H9 (cell line): ENCODE measurements around the gene NAPB. TPM values are rescaled to one million over a fixed set of nuclear protein-coding genes. Genes with fewer than 3 reads are reported as not detected.

Experiments
- DNase-seq: peaks from one replicate; pipeline ENCODE4 v3.0.0-alpha.2; 2017
- H2AFZ ChIP-seq: one replicate; pipeline ENCODE4 v1.6.1; 2013; ENCODE audit warnings: mild to moderate bottlenecking, low read length, control low read depth, moderate library complexity
- H2AK5ac ChIP-seq: 2 replicates; pipeline ENCODE4 v1.6.1; 2013; ENCODE audit warnings: low read length, control low read depth, mixed read lengths; ENCODE audit not compliant: insufficient read length
- H2BK120ac ChIP-seq: one replicate; pipeline ENCODE4 v1.6.1; 2013; ENCODE audit warnings: low read depth, mild to moderate bottlenecking, low read length, control low read depth, inconsistent platforms; ENCODE audit not compliant: poor library complexity, severe bottlenecking
- H2BK12ac ChIP-seq: 2 replicates; pipeline ENCODE4 v1.6.1; 2013; ENCODE audit warnings: low read length, control low read depth, mixed read lengths, low read depth; ENCODE audit not compliant: insufficient read length
- H2BK15ac ChIP-seq: 2 replicates; pipeline ENCODE4 v1.6.1; 2013; ENCODE audit warnings: low read depth, low read length, control low read depth
- H2BK20ac ChIP-seq: one replicate; pipeline ENCODE4 v1.6.1; 2013; ENCODE audit warnings: low read depth, mild to moderate bottlenecking, low read length, control low read depth, inconsistent platforms; ENCODE audit not compliant: poor library complexity, severe bottlenecking
- H2BK5ac ChIP-seq: 2 replicates; pipeline ENCODE4 v1.6.1; 2013; ENCODE audit warnings: low read length, control low read depth, mixed read lengths; ENCODE audit not compliant: insufficient read length
- H3K14ac ChIP-seq: 2 replicates; pipeline ENCODE4 v1.6.1; 2013; ENCODE audit warnings: low read length, control low read depth; ENCODE audit not compliant: insufficient read depth
- H3K18ac ChIP-seq: 2 replicates; pipeline ENCODE4 v1.6.1; 2013; ENCODE audit warnings: low read depth, mild to moderate bottlenecking, mixed read lengths, low read length, control low read depth; ENCODE audit not compliant: insufficient read length
- H3K23ac ChIP-seq: 2 replicates; pipeline ENCODE4 v1.6.1; 2013; ENCODE audit warnings: low read length, control low read depth, mixed read lengths, low read depth; ENCODE audit not compliant: insufficient read length
- H3K23me2 ChIP-seq: 2 replicates; pipeline ENCODE4 v1.6.1; 2013; ENCODE audit warnings: low read depth, mild to moderate bottlenecking, mixed read lengths, low read length, control low read depth; ENCODE audit not compliant: insufficient read length, poor library complexity, severe bottlenecking
- H3K27ac ChIP-seq: 2 replicates; pipeline ENCODE4 v1.5.1; 2013; ENCODE audit warnings: low read length, control low read depth, mixed read lengths, low read depth; ENCODE audit not compliant: insufficient read length
- H3K27me3 ChIP-seq: 2 replicates; pipeline ENCODE4 v1.6.1; 2013; ENCODE audit warnings: low read length, control low read depth, inconsistent platforms; ENCODE audit not compliant: insufficient read depth
- H3K4ac ChIP-seq: 2 replicates; pipeline ENCODE4 v1.6.1; 2013; ENCODE audit warnings: low read depth, mild to moderate bottlenecking, control low read depth, inconsistent platforms, low read length, moderate library complexity
- H3K4me1 ChIP-seq: 2 replicates; pipeline ENCODE4 v1.6.1; 2013; ENCODE audit warnings: low read length, control low read depth, inconsistent platforms; ENCODE audit not compliant: insufficient read depth
- H3K4me2 ChIP-seq: 2 replicates; pipeline ENCODE4 v1.6.1; 2013; ENCODE audit warnings: low read length, control low read depth, mixed read lengths; ENCODE audit not compliant: insufficient read length, insufficient read depth
- H3K56ac ChIP-seq: 2 replicates; pipeline ENCODE4 v1.6.1; 2013; ENCODE audit warnings: low read depth, mild to moderate bottlenecking, mixed read lengths, low read length, control low read depth; ENCODE audit not compliant: insufficient read length
- H3K79me1 ChIP-seq: 2 replicates; pipeline ENCODE4 v1.6.1; 2013; ENCODE audit warnings: low read depth, mild to moderate bottlenecking, moderate library complexity, low read length, control low read depth, inconsistent platforms; ENCODE audit not compliant: insufficient read depth, poor library complexity, severe bottlenecking
- H3K79me2 ChIP-seq: 2 replicates; pipeline ENCODE4 v1.6.1; 2013; ENCODE audit warnings: low read length, control low read depth, inconsistent platforms; ENCODE audit not compliant: insufficient read depth
- H3K9ac ChIP-seq: 2 replicates; pipeline ENCODE4 v1.6.1; 2013; ENCODE audit warnings: low read length, control low read depth, mixed read lengths; ENCODE audit not compliant: insufficient read length; ENCODE audit errors: extremely low read depth
- H3K9me3 ChIP-seq: one replicate; pipeline ENCODE4 v1.6.1; 2013; ENCODE audit warnings: low read depth, low read length, inconsistent platforms; ENCODE audit not compliant: control insufficient read depth
- H3T11ph ChIP-seq: one replicate; pipeline ENCODE4 v1.6.1; 2013; ENCODE audit warnings: mild to moderate bottlenecking, low read length, control low read depth, inconsistent platforms
- H4K20me1 ChIP-seq: one replicate; pipeline ENCODE4 v1.6.1; 2013; ENCODE audit not compliant: control insufficient read depth, insufficient read length, insufficient read depth
- H4K5ac ChIP-seq: 2 replicates; pipeline ENCODE4 v1.6.1; 2013; ENCODE audit warnings: low read depth, mild to moderate bottlenecking, mixed read lengths, low read length, control low read depth; ENCODE audit not compliant: insufficient read length
- H4K8ac ChIP-seq: replicated peaks from 2 replicates; pipeline ENCODE4 v1.6.1; 2013; ENCODE audit warnings: low read length, control low read depth, mixed read lengths, low read depth; ENCODE audit not compliant: insufficient read length
- H4K91ac ChIP-seq: 2 replicates; pipeline ENCODE4 v1.6.1; 2013; ENCODE audit warnings: low read depth, mild to moderate bottlenecking, moderate library complexity, mixed read lengths, low read length, control low read depth; ENCODE audit not compliant: insufficient read length
- H3K27ac Mint-ChIP-seq, 3 experiments: 2 replicates in 2 of 3; 3 replicates in 1 of 3; pipeline ENCODE4 v1.8.0; 2020 to 2021; ENCODE audit warnings: mixed read lengths in 3 of 3, mild to moderate bottlenecking in 1 of 3, moderate library complexity in 1 of 3
- H3K27me3 Mint-ChIP-seq: 2 replicates; pipeline ENCODE4 v1.8.0; 2021; ENCODE audit warnings: low read depth, mild to moderate bottlenecking, moderate library complexity, mixed read lengths
- H3K36me3 Mint-ChIP-seq, 3 experiments: 2 replicates in 2 of 3; 3 replicates in 1 of 3; pipeline ENCODE4 v1.8.0; 2020 to 2021; ENCODE audit warnings: low read depth in 3 of 3, mixed read lengths in 3 of 3; ENCODE audit not compliant: insufficient read depth in 1 of 3
- H3K4me1 Mint-ChIP-seq, 2 experiments: 2 replicates each; pipeline ENCODE4 v1.8.0; 2020; ENCODE audit warnings: mixed read lengths in 2 of 2
- H3K4me3 Mint-ChIP-seq, 2 experiments: 2 replicates in 1 of 2; 3 replicates in 1 of 2; pipeline ENCODE4 v1.8.0; 2020 to 2021; ENCODE audit warnings: mild to moderate bottlenecking in 2 of 2, mixed read lengths in 2 of 2, moderate library complexity in 1 of 2
- H3K9me3 Mint-ChIP-seq, 2 experiments: 2 replicates in 1 of 2; 3 replicates in 1 of 2; pipeline ENCODE4 v1.8.0; 2020; ENCODE audit warnings: mild to moderate bottlenecking in 2 of 2, mixed read lengths in 2 of 2, moderate library complexity in 1 of 2
- CTCF ChIP-seq: fragments of 200-600 bp; sonication (generic); conservative IDR thresholded peaks from 3 replicates; pipeline ENCODE4 v1.8.0; 2021; ENCODE audit warnings: antibody characterized with exemption, mild to moderate bottlenecking
- WGBS: extraction: QIAGEN DNeasy Blood & Tissue Kit; methylation state at CpG from one replicate; pipeline ENCODE4 v1.1.7; 2013; ENCODE audit warnings: missing lambda C conversion rate, low lambda C conversion rate, mixed read lengths; ENCODE audit not compliant: insufficient read length; ENCODE audit errors: extremely low coverage; 5-methylcytosine and 5-hydroxymethylcytosine counted together
- total RNA-seq: library from RNA; stranded (reverse); gene quantifications from 2 replicates; pipeline ENCODE4 v1.2.1, GENCODE V29; 2021

The NAPB gene
- total RNA-seq, 1 experiment from 2014 or later = 10.4 TPM

- WGBS = no CpG with 5 or more reads among the region's 4 CpGs
- no peaks in the 10 kb centered on the region for H3K9me3 ChIP-seq
- H3K9me3 Mint-ChIP-seq = no peaks in the 10 kb centered on the region; a peak in 1 of 5 replicates
- no peak overlapping the region for H3T11ph ChIP-seq
- no peak overlapping the region for H2AK5ac ChIP-seq
- no peak overlapping the region for H3K56ac ChIP-seq
- no peak overlapping the region for H3K14ac ChIP-seq
- peaks cover 6% of the 10 kb centered on the region for H3K23me2 ChIP-seq
- no peak overlapping the region for H2BK15ac ChIP-seq
- peak overlapping the region; percentile 38 for H3K4me2 ChIP-seq
- H3K27ac Mint-ChIP-seq = no peak overlapping the region
- H2BK5ac ChIP-seq = no peak overlapping the region
- no peak overlapping the region for H2BK12ac ChIP-seq
- H4K5ac ChIP-seq = no peak overlapping the region
- no peaks in the 10 kb centered on the region for H3K27me3 Mint-ChIP-seq
- H4K20me1 ChIP-seq = no peaks in the 10 kb centered on the region
- H2BK120ac ChIP-seq = no peak overlapping the region
- no peak overlapping the region for H2BK20ac ChIP-seq
- no peak overlapping the region for H3K27ac ChIP-seq
- no peak for TF ChIP-seq CTCF
- H3K36me3 Mint-ChIP-seq = peaks cover 13 to 26% (median 20%) of the 10 kb centered on the region in 3 experiments
- no peak overlapping the region for H3K4ac ChIP-seq
- peaks cover 7% of the 10 kb centered on the region; the same call in 1 of the 2 replicates for H3K79me2 ChIP-seq
- H4K91ac ChIP-seq = no peak overlapping the region
- no peaks in the 10 kb centered on the region; the same call in 1 of the 2 replicates for H3K4me1 ChIP-seq
- peak overlapping the region; percentile 62 for H3K9ac ChIP-seq
- H3K79me1 ChIP-seq = peaks cover 3% of the 10 kb centered on the region
- H3K23ac ChIP-seq = no peak overlapping the region
- H3K4me3 Mint-ChIP-seq = peak overlapping the region; percentile 91 to 94
- no peak overlapping the region for H4K8ac ChIP-seq
- no peak for DNase-seq
- no peaks in the 10 kb centered on the region for H3K27me3 ChIP-seq
- no peak overlapping the region for H3K18ac ChIP-seq
- H2AFZ ChIP-seq = no peak overlapping the region
- H3K4me1 Mint-ChIP-seq = peaks cover 19 to 33% of the 10 kb centered on the region in 2 experiments
Observed at GRCh38 chr20:23363257-23363649, 58.0 kb downstream of the NAPB start.
